HL-60 (cell line): ENCODE measurements around the gene RBFOX2.

Experiments used
- CTCF ChIP-seq: IDR thresholded peaks from one replicate; pipeline ENCODE4 v1.5.1; 2011; ENCODE audit warnings: low read length, control low read depth, inconsistent platforms; ENCODE audit not compliant: insufficient read depth
- GABPA ChIP-seq: IDR thresholded peaks from 2 replicates; pipeline ENCODE4 v1.6.1; 2012; ENCODE audit warnings: low read depth
- POLR2AphosphoS5 ChIP-seq: IDR thresholded peaks from 2 replicates; pipeline ENCODE4 v1.6.1; 2012; ENCODE audit warnings: low read depth
- REST ChIP-seq: IDR thresholded peaks from 2 replicates; pipeline ENCODE4 v1.6.1; 2012; ENCODE audit warnings: low read depth; ENCODE audit not compliant: insufficient replicate concordance
- SPI1 ChIP-seq: IDR thresholded peaks from 2 replicates; pipeline ENCODE4 v1.6.1; 2012; ENCODE audit warnings: low read depth, mild to moderate bottlenecking, borderline replicate concordance

- TF ChIP-seq CTCF (no peak), REST (no peak), SPI1 (no peak), GABPA (no peak), POLR2AphosphoS5 (no peak)
Observed at GRCh38 chr22:36009085-36009484, 19.5 kb downstream of the RBFOX2 start.
